Small intestine (tissue), 7 donors: ENCODE results near the gene NRCAM. TPM values are rescaled to one million over a fixed set of nuclear protein-coding genes. Genes with fewer than 3 reads are reported as not detected.

Experiments
- DNase-seq, 2 donors: peaks; one replicate each; pipeline versions ENCODE4 v3.0.0 to v3.0.0-alpha.2; 2013
- FAIRE-seq: peaks from 2 replicates; lab custom pipeline; 2012; peaks lifted over from hg19 to GRCh38; lab: Jason Lieb, UNC
- H3K27ac ChIP-seq, 3 donors: one replicate each; pipeline ENCODE4 v1.5.1; 2013; ENCODE audit warnings: low read length in 2 of 3, mild to moderate bottlenecking in 2 of 3, control low read depth in 1 of 3, inconsistent platforms in 1 of 3, low read depth in 1 of 3, moderate library complexity in 1 of 3
- H3K27me3 ChIP-seq, 3 donors: one replicate each; pipeline ENCODE4 v1.6.1; 2013; ENCODE audit warnings: low read length in 3 of 3, inconsistent platforms in 1 of 3; ENCODE audit not compliant: control insufficient read depth in 3 of 3, insufficient read depth in 3 of 3
- H3K36me3 ChIP-seq, 3 donors: one replicate each; pipeline ENCODE4 v1.6.1; 2013; ENCODE audit warnings: low read length in 3 of 3, inconsistent platforms in 1 of 3, low read depth in 1 of 3, mild to moderate bottlenecking in 1 of 3, moderate library complexity in 1 of 3; ENCODE audit not compliant: control insufficient read depth in 3 of 3, insufficient read depth in 2 of 3
- H3K4me1 ChIP-seq, 3 donors: one replicate each; pipeline ENCODE4 v1.6.1; 2013; ENCODE audit warnings: low read length in 2 of 3, inconsistent platforms in 1 of 3, low read depth in 1 of 3, mild to moderate bottlenecking in 1 of 3, moderate library complexity in 1 of 3; ENCODE audit not compliant: control insufficient read depth in 3 of 3, insufficient read depth in 2 of 3
- H3K4me3 ChIP-seq, 3 donors: one replicate each; pipeline ENCODE4 v1.5.1; 2013; ENCODE audit warnings: low read length in 3 of 3, control low read depth in 1 of 3, inconsistent platforms in 1 of 3, low read depth in 1 of 3, mild to moderate bottlenecking in 1 of 3, moderate library complexity in 1 of 3
- H3K9me3 ChIP-seq, 2 donors: one replicate each; pipeline ENCODE4 v1.6.1; 2013; ENCODE audit warnings: low read depth in 1 of 2, low read length in 1 of 2; ENCODE audit not compliant: control insufficient read depth in 2 of 2, insufficient read depth in 1 of 2
- WGBS, 3 donors: extraction: QIAGEN DNeasy Blood & Tissue Kit; methylation state at CpG; one replicate each; pipeline ENCODE4 v1.1.7; 2013; 5-methylcytosine and 5-hydroxymethylcytosine counted together
- polyA plus RNA-seq, 4 donors: library from polyadenylated mRNA; stranded (reverse) in 3 of 4; unstranded in 1 of 4; fragments of 200-250 nt in 3 of 4; fragments of 120-200 nt in 1 of 4; gene quantifications; one replicate each; pipeline versions ENCODE4 v1.2.1 to v1.2.3, GENCODE V29; 2013
- donor health status: healthy with polysubstance abuse.
- donor health status: control.
- donor health status: control.
- donor health status: Bipolar disorder and iron deficiency.
- donor health status: healthy.

The NRCAM gene
- polyA plus RNA-seq, 4 donors: 0.27 to 6.8 (median 1.4) TPM

- DNase-seq (no peak), FAIRE-seq (no peak)
- Histone ChIP-seq H3K36me3 (no peaks in the 10 kb centered on the region), H3K4me1 (no peaks in the 10 kb centered on the region), H3K27me3 (no peaks in the 10 kb centered on the region), H3K4me3 (no peak overlapping the region), H3K9me3 (no peaks in the 10 kb centered on the region), H3K27ac (no peak overlapping the region)
- WGBS, 3 donors: 40 to 50% (median 42%) methylated on average over 1 of the region's 1 CpG
These were observed 25.6 kb downstream of the NRCAM start for GRCh38 chr7:108430664-108431063.

GRCh38 chr7:108427766-108428165 lies 28.5 kb downstream of the NRCAM start:
- no peak overlapping the region for H3K27ac ChIP-seq
- DNase-seq (no peak), FAIRE-seq (no peak)
- 0 to 22% (median 20%) methylated on average over 1 of the region's 1 CpG for WGBS, 3 donors
- no peak overlapping the region for H3K4me3 ChIP-seq
- H3K4me1 ChIP-seq: no peaks in the 10 kb centered on the region
- H3K36me3 ChIP-seq: no peaks in the 10 kb centered on the region
- H3K9me3 ChIP-seq: no peaks in the 10 kb centered on the region
- H3K27me3 ChIP-seq: peaks cover 0 to 3% (median 0%) of the 10 kb centered on the region in 3 donors

GRCh38 chr7:108425714-108426275 lies 30.4 kb downstream of the NRCAM start:
- Histone ChIP-seq H3K36me3 (no peaks in the 10 kb centered on the region), H3K27ac (no peak overlapping the region), H3K4me1 (no peaks in the 10 kb centered on the region), H3K27me3 (peaks cover 0 to 3% (median 0%) of the 10 kb centered on the region in 3 donors), H3K4me3 (no peak overlapping the region), H3K9me3 (no peaks in the 10 kb centered on the region)
- DNase-seq (no peak), FAIRE-seq (no peak)
- WGBS, 3 donors: 58 to 67% (median 60%) methylated on average over 2 of the region's 2 CpGs

- no peaks in the 10 kb centered on the region for H3K9me3 ChIP-seq
- H3K27ac ChIP-seq: no peak overlapping the region
- H3K36me3 ChIP-seq: no peaks in the 10 kb centered on the region
- H3K4me1 ChIP-seq: no peaks in the 10 kb centered on the region
- 79 to 83% (median 81%) methylated on average over 4 of the region's 4 CpGs for WGBS, 3 donors
- DNase-seq (no peak), FAIRE-seq (no peak)
- H3K4me3 ChIP-seq: no peak overlapping the region
- peaks cover 0 to 3% (median 0%) of the 10 kb centered on the region in 3 donors for H3K27me3 ChIP-seq
These were observed 32.2 kb downstream of the NRCAM start for GRCh38 chr7:108424013-108424412.

- no peak overlapping the region for H3K27ac ChIP-seq
- no peak for DNase-seq
These were observed 32.9 kb downstream of the NRCAM start for GRCh38 chr7:108423089-108423989.

GRCh38 chr7:108421720-108422331 lies 34.4 kb downstream of the NRCAM start:
- no peaks in the 10 kb centered on the region for H3K36me3 ChIP-seq
- peaks cover 0 to 6% (median 0%) of the 10 kb centered on the region in 3 donors for H3K27me3 ChIP-seq
- no peak overlapping the region for H3K4me3 ChIP-seq
- no peaks in the 10 kb centered on the region for H3K9me3 ChIP-seq
- DNase-seq (no peak), FAIRE-seq (no peak)
- no peak overlapping the region for H3K27ac ChIP-seq
- H3K4me1 ChIP-seq: no peaks in the 10 kb centered on the region
- 8 to 27% (median 14%) methylated on average over 3 of the region's 3 CpGs for WGBS, 3 donors

More at GRCh38 chr7:108423089-108423989, 32.9 kb downstream of the NRCAM start:
- Histone ChIP-seq H3K27me3 (peaks cover 0 to 3% (median 0%) of the 10 kb centered on the region in 3 donors), H3K36me3 (no peaks in the 10 kb centered on the region), H3K4me3 (no peak overlapping the region), H3K4me1 (no peaks in the 10 kb centered on the region), H3K9me3 (no peaks in the 10 kb centered on the region)
- 69 to 78% (median 77%) methylated on average over 5 of the region's 5 CpGs for WGBS, 3 donors
- FAIRE-seq: no peak

- no peak overlapping the region for H3K27ac ChIP-seq
- DNase-seq (no peak), FAIRE-seq (no peak)
- no peaks in the 10 kb centered on the region for H3K4me1 ChIP-seq
- H3K36me3 ChIP-seq: no peaks in the 10 kb centered on the region
- H3K4me3 ChIP-seq: no peak overlapping the region
- H3K27me3 ChIP-seq: peaks cover 0 to 6% (median 0%) of the 10 kb centered on the region in 3 donors
- WGBS, 3 donors: 49 to 74% (median 54%) methylated on average over 7 of the region's 7 CpGs
- no peaks in the 10 kb centered on the region for H3K9me3 ChIP-seq
These were observed 36.0 kb downstream of the NRCAM start for GRCh38 chr7:108419961-108420908.
